GM12878 (cell line): ENCODE measurements around the gene SRP14. TPM values are rescaled to one million over a fixed set of nuclear protein-coding genes. Genes with fewer than 3 reads are reported as not detected.

ENCODE experiments used
- ATAC-seq: fragments of 200-7000 bp; cut with Tn5 transposase; 3 replicates; pipeline ENCODE4 v1.9.1; 2020; ENCODE audit warnings: mild to moderate bottlenecking, moderate library complexity
- BruUV-seq: library from RNA; stranded (reverse); fragments of 400-500 nt; replicated peaks from 2 replicates; lab custom pipeline; 2021; lab: Mats Ljungman, UMichigan
- CTCF ChIA-PET: fragments of 300-600 bp; sonication (Branson Sonifier 250); formaldehyde crosslinking; extraction: SDS; loops from one replicate; lab custom pipeline; 2021; ENCODE audit warnings: inconsistent platforms; lab: Yijun Ruan, JAX
- POLR2A ChIA-PET: fragments of 350-600 bp; formaldehyde crosslinking; extraction: SDS; loops from one replicate; lab custom pipeline; 2021; ENCODE audit warnings: inconsistent platforms; lab: Charles Lee
- RAD21 ChIA-PET: fragments of 300-600 bp; sonication (Branson Sonifier 250); formaldehyde crosslinking; loops from one replicate; lab custom pipeline; 2023; ENCODE audit warnings: antibody characterized with exemption; ENCODE audit not compliant: unreplicated experiment; lab: Charles Lee
- SMC1A ChIA-PET: fragments of 300-600 bp; sonication (Branson Sonifier 250); formaldehyde crosslinking; loops from one replicate; lab custom pipeline; 2023; ENCODE audit not compliant: unreplicated experiment, uncharacterized antibody; lab: Charles Lee
- DNase-seq: peaks from one replicate; pipeline ENCODE4 v3.0.0-alpha.2; 2011; ENCODE audit warnings: low read depth, low spot score
- FAIRE-seq: peaks from 3 replicates; lab custom pipeline; 2011; peaks lifted over from hg19 to GRCh38; lab: Jason Lieb, UNC
- H2AFZ ChIP-seq: 2 replicates; pipeline ENCODE4 v1.6.0; 2011; ENCODE audit warnings: low read depth, low read length, control low read depth; ENCODE audit not compliant: control insufficient read depth
- H3K27ac ChIP-seq: 2 replicates; pipeline ENCODE4 v1.5.1; 2011; ENCODE audit warnings: control low read depth; ENCODE audit not compliant: control insufficient read depth, insufficient read depth
- H3K27me3 ChIP-seq, 2 experiments: replicated peaks in 1 of 2; 2 replicates each; pipeline versions ENCODE4 v1.6.0 to v1.6.1; 2011; ENCODE audit warnings: low read length in 1 of 2; ENCODE audit not compliant: control insufficient read depth in 2 of 2, insufficient read depth in 2 of 2
- H3K36me3 ChIP-seq, 2 experiments: 2 replicates each; pipeline ENCODE4 v1.5.1; 2011; ENCODE audit warnings: low read length in 1 of 2; ENCODE audit not compliant: control insufficient read depth in 2 of 2, insufficient read depth in 2 of 2
- H3K4me1 ChIP-seq: 2 replicates; pipeline ENCODE4 v1.6.1; 2011; ENCODE audit warnings: mild to moderate bottlenecking, low read length, moderate library complexity, mixed read lengths; ENCODE audit not compliant: control insufficient read depth, insufficient read depth
- H3K4me2 ChIP-seq: 2 replicates; pipeline ENCODE4 v1.6.0; 2011; ENCODE audit warnings: control low read depth; ENCODE audit not compliant: control insufficient read depth, insufficient read depth
- H3K4me3 ChIP-seq: fragments of 200-600 bp; sonication (generic); 2 replicates; pipeline ENCODE4 v1.5.1; 2016
- H3K79me2 ChIP-seq: 2 replicates; pipeline ENCODE4 v1.6.0; 2011; ENCODE audit warnings: low read length; ENCODE audit not compliant: control insufficient read depth, insufficient read depth
- H3K9ac ChIP-seq: 2 replicates; pipeline ENCODE4 v1.8.0; 2011; ENCODE audit warnings: low read length, control low read depth, mixed read lengths; ENCODE audit not compliant: control insufficient read depth, insufficient read depth
- H3K9me3 ChIP-seq: replicated peaks from 3 replicates; pipeline ENCODE4 v1.5.1; 2011; ENCODE audit warnings: mild to moderate bottlenecking, low read length; ENCODE audit not compliant: control insufficient read depth, insufficient read depth
- H4K20me1 ChIP-seq: 2 replicates; pipeline ENCODE4 v1.6.0; 2011; ENCODE audit not compliant: control insufficient read depth, insufficient read depth
- ATF7 ChIP-seq: fragments of 450-650 bp; IDR thresholded peaks from 2 replicates; pipeline ENCODE4 v1.6.1; 2016; ENCODE audit warnings: low read depth, mild to moderate bottlenecking
- CBX3 ChIP-seq: fragments of 200-600 bp; sonication (generic); IDR thresholded peaks from 2 replicates; pipeline ENCODE4 v1.6.1; 2016; ENCODE audit warnings: low read depth, borderline replicate concordance
- EZH2 ChIP-seq: IDR thresholded peaks from 2 replicates; pipeline ENCODE4 v1.6.1; 2012; ENCODE audit warnings: low read depth, mild to moderate bottlenecking, control low read depth, inconsistent platforms, low read length, borderline replicate concordance; ENCODE audit not compliant: control insufficient read depth
- IKZF2 ChIP-seq, 2 experiments: fragments of 450-650 bp; IDR thresholded peaks; 2 replicates each; pipeline ENCODE4 v1.6.1; 2017; ENCODE audit warnings: mild to moderate bottlenecking in 2 of 2, moderate library complexity in 2 of 2
- JUNB ChIP-seq: IDR thresholded peaks from 2 replicates; pipeline ENCODE4 v1.6.1; 2016; ENCODE audit warnings: antibody characterized with exemption, mild to moderate bottlenecking
- MTA2 ChIP-seq: fragments of 450-650 bp; IDR thresholded peaks from 2 replicates; pipeline ENCODE4 v1.6.1; 2016; ENCODE audit warnings: low read depth, mild to moderate bottlenecking, moderate library complexity
- RELA ChIP-seq: fragments of 450-650 bp; IDR thresholded peaks from 2 replicates; pipeline ENCODE4 v1.8.0; 2014; ENCODE audit warnings: borderline replicate concordance; ENCODE audit not compliant: partially characterized antibody
- SMARCA5 ChIP-seq: fragments of 450-650 bp; IDR thresholded peaks from 2 replicates; pipeline ENCODE4 v1.6.1; 2017; ENCODE audit warnings: mild to moderate bottlenecking
- TAF1 ChIP-seq: IDR thresholded peaks from 2 replicates; pipeline ENCODE4 v1.6.1; 2011; ENCODE audit warnings: mild to moderate bottlenecking, low read depth, low read length, borderline replicate concordance
- WGBS: methylation state at CpG from one replicate; pipeline ENCODE4 v1.1.6; 2016; ENCODE audit warnings: low lambda C conversion rate; ENCODE audit not compliant: insufficient replicate concordance, insufficient coverage; ENCODE audit errors: missing lambda C conversion rate; 5-methylcytosine and 5-hydroxymethylcytosine counted together
- in situ Hi-C: fragments of 300-500 bp; cut with MboI; formaldehyde crosslinking; loops from 9 replicates; pipeline ENCODE4 v1.14.3; 2018; ENCODE audit warnings: mixed read lengths
- intact Hi-C: fragments of 100-400 bp; cut with micrococcal nuclease; formaldehyde crosslinking; loops from one replicate; pipeline ENCODE4 v1.14.2; 2022; ENCODE audit not compliant: unreplicated experiment
- polyA plus RNA-seq, 11 experiments: library from polyadenylated mRNA; depleted of rRNA in 4 of 11; unstranded in 6 of 11; stranded (reverse) in 5 of 11; fragments of >200 nt; fragmentation: Nextera tagmentation in 4 of 11; fragmentation: Illumina TruSeq in 1 of 11; extraction: Ambion mirVana in 4 of 11; extraction: Trizol in 1 of 11; gene quantifications; 1 replicate in 1 of 11; 2 replicates in 10 of 11; pipeline versions ENCODE4 v1.2.1 to v1.2.3, GENCODE V29; 2011 to 2016; ENCODE audit warnings: inconsistent platforms in 2 of 11, missing spikeins in 2 of 11, low read depth in 1 of 11
- total RNA-seq, 4 experiments: library from RNA; depleted of rRNA in 3 of 4; stranded (reverse); fragments of >200 nt in 3 of 4; fragmentation: Illumina TruSeq in 1 of 4; extraction: Trizol in 1 of 4; gene quantifications; 2 replicates each; pipeline versions ENCODE4 v1.2.1 to v1.2.3, GENCODE V29; 2013 to 2021
- TF ChIP-seq, protein P1 (sequence below): IDR thresholded peaks from 2 replicates; pipeline ENCODE4 v1.6.1; 2012; ENCODE audit warnings: mild to moderate bottlenecking, low read depth, low read length
- TF ChIP-seq, protein P2 (sequence below): fragments of 450-650 bp; IDR thresholded peaks from 2 replicates; pipeline ENCODE4 v1.6.1; 2017; ENCODE audit warnings: mild to moderate bottlenecking, moderate library complexity
- TF ChIP-seq, protein P3 (sequence below): IDR thresholded peaks from 2 replicates; pipeline ENCODE4 v1.6.1; 2012; ENCODE audit warnings: low read depth, low read length, improper control_type of control experiment

SRP14 gene
- total and polyA plus RNA-seq, 10 of the 15 experiments (the other 5 are each of a cell fraction or from before 2014, with no cell fraction given), result 141 to 1,182 (median 493) TPM

DNA sequence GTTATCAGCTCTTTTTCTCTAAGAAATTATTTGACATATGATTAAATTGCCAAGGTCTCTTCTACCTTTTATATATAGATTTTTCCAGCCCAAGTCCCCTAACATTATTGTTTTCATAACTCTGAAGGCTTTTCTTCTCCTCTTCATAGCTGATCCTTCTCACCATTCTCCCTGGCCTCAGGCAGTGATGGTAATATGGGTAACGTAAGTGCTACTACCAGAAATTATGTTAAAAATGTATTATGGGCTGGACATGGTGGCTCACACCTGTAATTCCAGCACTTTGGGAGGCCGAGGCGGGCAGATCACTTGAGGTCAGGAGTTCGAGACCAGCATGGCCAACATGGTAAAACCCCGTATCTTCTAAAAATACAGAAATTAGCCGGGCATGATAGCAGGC, 40.5 kb upstream of the SRP14 start:
- WGBS, result 95% methylated on average over 6 of the region's 6 CpGs
- intact Hi-C loops, result no loop called here
- no peaks in the 10 kb centered on the region for H3K27me3 ChIP-seq
- ChIA-PET RAD21 (interaction anchor here (0.8 to 1.1 kb wide), 2 partner anchors 27 to 34 kb away, joined by 3 to 4 read pairs; no protein-coding TSS in a partner anchor), POLR2A (no interaction called here), SMC1A (interaction anchor here (0.6 to 43.9 kb wide), 4 partner anchors 9 to 34 kb away, joined by 3 to 981 read pairs (median 5); partner anchors contain the start of gene BMF), CTCF (interaction anchor here (0.9 kb wide), 1 partner anchor 18 kb away, joined by 4 read pairs; no protein-coding TSS in a partner anchor)
- no peaks in the 10 kb centered on the region for H3K36me3 ChIP-seq
- H3K9ac ChIP-seq, result no peak overlapping the region
- H3K27ac ChIP-seq, result no peak overlapping the region
- TF ChIP-seq MTA2, result no peak
- TF ChIP-seq TAF1, result no peak
- no peak for TF ChIP-seq ATF7
- TF ChIP-seq, protein P1, sequence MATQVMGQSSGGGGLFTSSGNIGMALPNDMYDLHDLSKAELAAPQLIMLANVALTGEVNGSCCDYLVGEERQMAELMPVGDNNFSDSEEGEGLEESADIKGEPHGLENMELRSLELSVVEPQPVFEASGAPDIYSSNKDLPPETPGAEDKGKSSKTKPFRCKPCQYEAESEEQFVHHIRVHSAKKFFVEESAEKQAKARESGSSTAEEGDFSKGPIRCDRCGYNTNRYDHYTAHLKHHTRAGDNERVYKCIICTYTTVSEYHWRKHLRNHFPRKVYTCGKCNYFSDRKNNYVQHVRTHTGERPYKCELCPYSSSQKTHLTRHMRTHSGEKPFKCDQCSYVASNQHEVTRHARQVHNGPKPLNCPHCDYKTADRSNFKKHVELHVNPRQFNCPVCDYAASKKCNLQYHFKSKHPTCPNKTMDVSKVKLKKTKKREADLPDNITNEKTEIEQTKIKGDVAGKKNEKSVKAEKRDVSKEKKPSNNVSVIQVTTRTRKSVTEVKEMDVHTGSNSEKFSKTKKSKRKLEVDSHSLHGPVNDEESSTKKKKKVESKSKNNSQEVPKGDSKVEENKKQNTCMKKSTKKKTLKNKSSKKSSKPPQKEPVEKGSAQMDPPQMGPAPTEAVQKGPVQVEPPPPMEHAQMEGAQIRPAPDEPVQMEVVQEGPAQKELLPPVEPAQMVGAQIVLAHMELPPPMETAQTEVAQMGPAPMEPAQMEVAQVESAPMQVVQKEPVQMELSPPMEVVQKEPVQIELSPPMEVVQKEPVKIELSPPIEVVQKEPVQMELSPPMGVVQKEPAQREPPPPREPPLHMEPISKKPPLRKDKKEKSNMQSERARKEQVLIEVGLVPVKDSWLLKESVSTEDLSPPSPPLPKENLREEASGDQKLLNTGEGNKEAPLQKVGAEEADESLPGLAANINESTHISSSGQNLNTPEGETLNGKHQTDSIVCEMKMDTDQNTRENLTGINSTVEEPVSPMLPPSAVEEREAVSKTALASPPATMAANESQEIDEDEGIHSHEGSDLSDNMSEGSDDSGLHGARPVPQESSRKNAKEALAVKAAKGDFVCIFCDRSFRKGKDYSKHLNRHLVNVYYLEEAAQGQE, result no peak
- TF ChIP-seq, protein P2, sequence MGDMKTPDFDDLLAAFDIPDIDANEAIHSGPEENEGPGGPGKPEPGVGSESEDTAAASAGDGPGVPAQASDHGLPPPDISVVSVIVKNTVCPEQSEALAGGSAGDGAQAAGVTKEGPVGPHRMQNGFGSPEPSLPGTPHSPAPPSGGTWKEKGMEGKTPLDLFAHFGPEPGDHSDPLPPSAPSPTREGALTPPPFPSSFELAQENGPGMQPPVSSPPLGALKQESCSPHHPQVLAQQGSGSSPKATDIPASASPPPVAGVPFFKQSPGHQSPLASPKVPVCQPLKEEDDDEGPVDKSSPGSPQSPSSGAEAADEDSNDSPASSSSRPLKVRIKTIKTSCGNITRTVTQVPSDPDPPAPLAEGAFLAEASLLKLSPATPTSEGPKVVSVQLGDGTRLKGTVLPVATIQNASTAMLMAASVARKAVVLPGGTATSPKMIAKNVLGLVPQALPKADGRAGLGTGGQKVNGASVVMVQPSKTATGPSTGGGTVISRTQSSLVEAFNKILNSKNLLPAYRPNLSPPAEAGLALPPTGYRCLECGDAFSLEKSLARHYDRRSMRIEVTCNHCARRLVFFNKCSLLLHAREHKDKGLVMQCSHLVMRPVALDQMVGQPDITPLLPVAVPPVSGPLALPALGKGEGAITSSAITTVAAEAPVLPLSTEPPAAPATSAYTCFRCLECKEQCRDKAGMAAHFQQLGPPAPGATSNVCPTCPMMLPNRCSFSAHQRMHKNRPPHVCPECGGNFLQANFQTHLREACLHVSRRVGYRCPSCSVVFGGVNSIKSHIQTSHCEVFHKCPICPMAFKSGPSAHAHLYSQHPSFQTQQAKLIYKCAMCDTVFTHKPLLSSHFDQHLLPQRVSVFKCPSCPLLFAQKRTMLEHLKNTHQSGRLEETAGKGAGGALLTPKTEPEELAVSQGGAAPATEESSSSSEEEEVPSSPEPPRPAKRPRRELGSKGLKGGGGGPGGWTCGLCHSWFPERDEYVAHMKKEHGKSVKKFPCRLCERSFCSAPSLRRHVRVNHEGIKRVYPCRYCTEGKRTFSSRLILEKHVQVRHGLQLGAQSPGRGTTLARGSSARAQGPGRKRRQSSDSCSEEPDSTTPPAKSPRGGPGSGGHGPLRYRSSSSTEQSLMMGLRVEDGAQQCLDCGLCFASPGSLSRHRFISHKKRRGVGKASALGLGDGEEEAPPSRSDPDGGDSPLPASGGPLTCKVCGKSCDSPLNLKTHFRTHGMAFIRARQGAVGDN, result no peak
- TF ChIP-seq RELA, result no peak
- no peak for TF ChIP-seq EZH2
- TF ChIP-seq, protein P3, sequence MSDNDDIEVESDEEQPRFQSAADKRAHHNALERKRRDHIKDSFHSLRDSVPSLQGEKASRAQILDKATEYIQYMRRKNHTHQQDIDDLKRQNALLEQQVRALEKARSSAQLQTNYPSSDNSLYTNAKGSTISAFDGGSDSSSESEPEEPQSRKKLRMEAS, result no peak
- no peak for TF ChIP-seq JUNB
- TF ChIP-seq IKZF2 (IDR thresholded peaks at IDR 0.05), result no peak
- no peak for TF ChIP-seq CBX3
- TF ChIP-seq SMARCA5, result no peak
- FAIRE-seq (no peak), DNase-seq (no peak), ATAC-seq (no peak)
- BruUV-seq, result no TSS peak
- H3K4me2 ChIP-seq, result no peak overlapping the region
- H3K4me3 ChIP-seq, result no peak overlapping the region
- peaks cover 37% of the 10 kb centered on the region for H3K4me1 ChIP-seq
- in situ Hi-C loops, result no loop called here
- H4K20me1 ChIP-seq, result no peaks in the 10 kb centered on the region
- no peak overlapping the region for H2AFZ ChIP-seq
- no peaks in the 10 kb centered on the region for H3K9me3 ChIP-seq
- H3K79me2 ChIP-seq, result no peaks in the 10 kb centered on the region
